Measurements from ENCODE around the gene MRPS22.

DNA sequence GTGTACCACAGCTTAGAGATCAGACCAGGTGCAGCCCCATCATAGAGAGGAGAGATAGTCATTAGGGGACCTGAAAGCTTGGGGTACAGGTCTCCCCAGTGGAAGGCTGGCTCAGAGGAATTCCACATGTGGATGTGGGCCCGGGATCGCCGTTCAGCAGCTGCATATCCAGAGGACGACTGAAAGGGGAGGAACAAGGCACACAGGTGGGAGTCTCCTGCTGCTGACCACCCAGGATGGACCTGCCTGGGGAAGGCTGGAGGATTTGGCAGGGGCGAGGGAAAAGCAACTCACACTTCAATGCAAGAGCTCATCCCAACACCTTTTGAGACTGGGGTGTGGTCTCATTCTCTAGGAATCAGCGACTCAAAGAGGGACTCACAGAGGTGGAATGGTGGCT is 25.0 kb upstream of the MRPS22 start:
- TF ChIP-seq POLR2A (IDR thresholded peaks at IDR 0.05; ENCODE audit: low read depth, low read length) (no peak), POLR2AphosphoS5 (IDR thresholded peaks at IDR 0.05; ENCODE audit: insufficient read depth, low read depth, low read length) (no peak), EZH2 (IDR thresholded peaks at IDR 0.05; ENCODE audit: borderline replicate concordance, low read depth, low read length, severe bottlenecking) (no peak)
- TF ChIP-seq, protein P1, sequence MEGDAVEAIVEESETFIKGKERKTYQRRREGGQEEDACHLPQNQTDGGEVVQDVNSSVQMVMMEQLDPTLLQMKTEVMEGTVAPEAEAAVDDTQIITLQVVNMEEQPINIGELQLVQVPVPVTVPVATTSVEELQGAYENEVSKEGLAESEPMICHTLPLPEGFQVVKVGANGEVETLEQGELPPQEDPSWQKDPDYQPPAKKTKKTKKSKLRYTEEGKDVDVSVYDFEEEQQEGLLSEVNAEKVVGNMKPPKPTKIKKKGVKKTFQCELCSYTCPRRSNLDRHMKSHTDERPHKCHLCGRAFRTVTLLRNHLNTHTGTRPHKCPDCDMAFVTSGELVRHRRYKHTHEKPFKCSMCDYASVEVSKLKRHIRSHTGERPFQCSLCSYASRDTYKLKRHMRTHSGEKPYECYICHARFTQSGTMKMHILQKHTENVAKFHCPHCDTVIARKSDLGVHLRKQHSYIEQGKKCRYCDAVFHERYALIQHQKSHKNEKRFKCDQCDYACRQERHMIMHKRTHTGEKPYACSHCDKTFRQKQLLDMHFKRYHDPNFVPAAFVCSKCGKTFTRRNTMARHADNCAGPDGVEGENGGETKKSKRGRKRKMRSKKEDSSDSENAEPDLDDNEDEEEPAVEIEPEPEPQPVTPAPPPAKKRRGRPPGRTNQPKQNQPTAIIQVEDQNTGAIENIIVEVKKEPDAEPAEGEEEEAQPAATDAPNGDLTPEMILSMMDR (IDR thresholded peaks at IDR 0.05; ENCODE audit: extremely low read depth in 1 of 2, insufficient read depth in 1 of 2, low read depth in 1 of 2, low read length in 2 of 2) = no peak

All from endothelial cell of umbilical vein (primary cell).